HG03103 (cell line): ENCODE measurements around the gene SHOC2.
"Not testable (repeated sequence)": the region's sequence is repeated elsewhere in the genome, so short reads cannot be mapped to it uniquely, and the experiment has no call there.

ENCODE experiments used
- ATAC-seq: cut with Tn5 transposase; IDR thresholded peaks from one replicate; pipeline ENCODE4 v1.9.1; 2021; ENCODE audit warnings: low read depth; ENCODE audit not compliant: unreplicated experiment

Gene SHOC2

DNA sequence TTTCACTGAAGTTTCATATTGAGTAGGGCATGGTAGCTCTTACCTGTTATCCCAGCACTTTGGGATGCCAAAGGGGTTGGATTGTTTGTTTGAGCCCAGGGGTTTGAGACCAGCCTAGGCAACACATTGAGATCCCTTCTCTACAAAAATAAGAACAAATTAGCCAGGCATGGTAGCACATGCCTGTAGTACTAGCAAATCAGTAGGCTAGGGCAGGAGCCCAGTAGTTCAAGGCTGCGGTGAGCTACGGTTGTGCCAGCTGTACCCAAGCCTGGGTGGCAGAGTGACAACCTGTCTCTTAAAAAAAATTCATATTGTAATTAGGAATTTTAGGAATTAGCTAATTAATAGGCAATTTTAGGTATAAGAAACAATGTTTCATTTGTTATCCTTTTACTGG is 18.4 kb upstream of the SHOC2 start:
- no peak for ATAC-seq

DNA sequence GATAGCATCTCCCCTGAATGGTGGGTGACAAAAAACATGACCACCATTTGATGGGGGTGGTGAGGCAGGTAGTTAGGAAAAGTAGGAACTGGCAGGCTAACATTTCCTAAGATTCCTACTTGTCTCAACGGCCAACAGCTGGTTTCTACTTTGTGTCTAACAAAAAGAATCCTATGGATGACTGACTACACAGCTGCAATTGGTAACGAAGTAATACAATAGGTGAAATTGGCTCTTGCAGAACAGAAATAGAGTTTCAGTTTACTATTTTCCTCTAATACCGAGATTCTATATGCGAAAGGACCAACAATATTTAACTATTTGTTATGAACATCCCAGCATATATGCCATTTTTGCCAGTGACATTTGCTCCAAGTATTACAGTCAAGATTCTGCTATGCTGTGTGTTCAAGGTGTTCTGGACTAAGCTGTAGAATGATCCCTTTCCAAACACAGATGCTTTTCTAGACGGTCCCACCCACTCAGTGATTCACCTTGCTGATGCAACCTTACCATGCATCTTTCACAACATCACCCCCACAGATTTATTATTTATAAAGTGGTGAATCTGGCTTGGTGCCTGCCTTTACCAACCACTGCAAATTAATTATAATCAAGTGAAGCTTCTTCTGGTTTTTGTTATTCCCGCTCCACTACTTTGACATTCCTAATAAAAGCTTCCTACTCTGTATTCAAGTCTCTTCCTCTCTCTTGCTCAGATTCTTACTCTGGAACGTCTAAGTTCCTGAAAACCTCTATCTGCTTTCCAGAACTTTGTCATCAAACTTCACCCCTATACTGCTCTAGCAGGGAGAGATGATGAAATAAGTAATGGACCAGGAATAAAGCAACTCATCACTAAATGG is 17.2 kb upstream of the SHOC2 start:
- ATAC-seq, result no peak

DNA sequence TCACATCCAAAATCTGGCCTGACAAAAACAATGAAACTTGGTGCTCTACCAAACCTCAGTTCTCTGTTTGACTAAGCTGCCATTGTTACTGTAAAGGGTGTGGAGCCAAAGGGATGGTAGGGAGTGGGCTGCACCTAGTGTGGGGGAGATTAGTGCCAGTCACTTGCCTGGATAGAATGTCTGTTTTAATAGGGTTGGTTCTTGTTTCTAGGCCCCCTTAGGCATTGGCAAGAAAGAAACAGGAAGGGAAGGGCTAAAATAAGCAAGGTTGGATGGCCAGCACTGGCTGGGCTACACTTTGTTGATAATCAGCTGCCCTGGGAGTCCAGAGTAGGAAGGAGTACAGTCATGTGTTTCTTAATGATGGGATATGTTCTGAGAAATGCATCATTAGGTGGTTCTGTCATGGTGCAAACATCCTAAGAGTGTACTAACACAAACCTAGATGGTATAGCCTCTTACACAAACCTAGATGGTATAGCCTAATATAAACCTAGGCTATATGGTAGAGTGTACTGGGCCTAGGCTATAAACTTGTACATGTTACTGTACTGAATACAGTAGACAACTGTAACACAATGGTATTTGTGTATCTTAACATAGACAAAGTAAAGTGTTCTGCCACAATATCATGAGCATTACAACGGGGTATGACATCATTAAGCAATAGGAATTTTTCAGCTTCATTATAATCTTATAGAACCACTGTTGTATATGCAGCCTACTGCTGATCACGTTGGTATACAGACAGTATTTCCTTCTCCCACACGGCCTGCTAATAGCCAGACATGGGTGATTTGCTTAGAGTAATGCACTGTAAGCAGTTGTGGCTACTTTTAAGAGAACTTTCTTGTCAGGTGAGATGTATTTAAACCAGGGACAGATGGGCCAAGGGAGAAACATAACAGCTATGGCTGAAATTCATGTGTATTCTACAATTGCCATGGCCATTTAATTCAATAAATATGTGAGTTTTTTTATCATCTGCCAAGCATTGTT is 15.8 kb upstream of the SHOC2 start:
- ATAC-seq, result peak; percentile 75

DNA sequence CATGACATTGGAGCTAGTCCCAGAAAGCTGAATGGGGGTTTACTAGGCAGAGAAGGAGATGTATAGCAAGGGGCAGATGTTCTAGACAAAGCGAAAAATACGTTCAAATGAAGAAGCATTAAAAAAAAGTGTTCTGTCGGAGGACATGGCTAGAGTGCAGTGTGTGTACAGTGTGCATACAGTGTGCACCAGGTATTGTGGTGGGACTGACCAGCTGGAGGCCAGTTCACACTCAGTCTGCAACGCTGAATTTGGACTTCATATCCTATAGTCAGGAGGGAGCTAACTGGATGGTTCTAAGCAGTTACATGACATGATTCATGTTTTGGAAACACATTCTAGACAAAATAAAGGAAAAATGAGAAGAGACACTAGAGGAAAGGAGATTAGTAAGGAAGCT is 9.3 kb upstream of the SHOC2 start:
- ATAC-seq, result no peak

DNA sequence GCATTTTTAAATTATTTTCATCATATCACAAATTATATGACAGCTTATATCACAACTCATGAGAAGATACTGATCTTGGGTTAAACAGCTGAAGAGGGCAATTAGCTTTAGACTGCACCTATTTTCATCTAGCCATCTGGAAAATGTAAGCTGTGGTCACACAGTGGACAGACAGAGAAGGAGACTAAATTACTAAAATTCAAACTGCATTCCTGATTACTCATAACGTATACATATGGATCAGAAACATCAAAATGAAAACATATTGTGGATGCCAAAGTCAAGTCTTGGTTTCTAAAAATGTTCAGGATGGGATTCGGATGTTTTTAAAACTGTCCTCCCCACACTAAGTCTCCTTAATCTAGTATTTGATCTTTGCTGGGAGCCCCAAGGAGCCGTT is 7.0 kb upstream of the SHOC2 start:
- no peak for ATAC-seq

DNA sequence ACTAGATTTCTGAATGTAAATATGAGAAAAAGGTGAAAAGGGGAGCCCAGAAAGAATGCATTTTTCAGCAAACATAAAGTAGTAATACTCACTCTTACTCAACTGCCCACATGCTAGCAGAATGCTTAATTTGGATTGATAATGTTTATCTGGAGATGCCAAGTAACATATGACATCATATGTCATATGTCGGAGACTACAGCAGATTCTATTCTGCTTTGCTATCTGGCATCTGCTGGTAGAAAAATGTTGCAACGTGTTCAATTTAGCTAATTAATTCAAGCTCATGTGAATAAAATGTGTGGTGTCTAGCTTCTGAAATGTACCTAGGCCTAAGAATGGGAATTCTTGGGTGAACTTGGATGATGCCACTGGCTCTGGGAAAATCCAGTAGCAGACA is 5.0 kb upstream of the SHOC2 start:
- no peak for ATAC-seq

DNA sequence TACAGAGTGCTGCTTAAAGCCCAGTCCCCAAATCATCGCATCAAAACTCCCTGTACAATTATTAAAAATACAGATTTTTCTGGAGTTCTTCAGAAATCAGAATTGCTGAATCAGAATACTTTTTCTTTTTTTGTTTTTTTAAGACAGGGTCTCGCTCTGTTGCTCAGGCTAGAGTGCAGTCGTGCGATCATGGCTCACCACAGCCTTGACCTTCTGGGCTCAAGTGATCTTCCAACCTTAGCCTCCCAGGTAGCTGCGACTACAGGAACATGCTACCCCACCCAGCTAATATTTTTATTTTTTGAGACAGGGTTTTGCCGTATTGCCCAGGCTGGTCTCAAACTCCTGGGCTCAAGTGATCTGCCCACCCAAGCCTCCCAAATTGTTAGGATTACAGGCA is 4.4 kb upstream of the SHOC2 start:
- no peak for ATAC-seq

DNA sequence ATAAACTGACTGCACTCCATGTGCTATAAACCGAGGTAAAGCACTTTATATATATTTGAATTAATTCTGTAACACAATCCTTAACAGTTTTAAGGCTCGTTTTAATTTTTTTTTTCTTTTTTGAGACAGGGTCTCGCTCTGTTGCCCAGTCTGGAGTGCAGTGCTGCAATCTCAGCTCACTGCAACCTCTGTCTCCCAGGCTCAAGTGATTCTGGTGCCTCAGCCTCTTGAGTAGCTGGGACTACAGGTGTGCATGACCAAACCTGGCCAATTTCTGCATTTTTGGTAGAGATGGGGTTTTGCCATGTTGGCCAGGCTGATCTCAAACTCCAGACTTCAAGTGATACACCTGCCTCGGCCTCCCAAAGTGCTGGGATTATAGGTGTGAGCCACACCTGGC is 3.8 kb upstream of the SHOC2 start:
- ATAC-seq, result not testable (repeated sequence)

DNA sequence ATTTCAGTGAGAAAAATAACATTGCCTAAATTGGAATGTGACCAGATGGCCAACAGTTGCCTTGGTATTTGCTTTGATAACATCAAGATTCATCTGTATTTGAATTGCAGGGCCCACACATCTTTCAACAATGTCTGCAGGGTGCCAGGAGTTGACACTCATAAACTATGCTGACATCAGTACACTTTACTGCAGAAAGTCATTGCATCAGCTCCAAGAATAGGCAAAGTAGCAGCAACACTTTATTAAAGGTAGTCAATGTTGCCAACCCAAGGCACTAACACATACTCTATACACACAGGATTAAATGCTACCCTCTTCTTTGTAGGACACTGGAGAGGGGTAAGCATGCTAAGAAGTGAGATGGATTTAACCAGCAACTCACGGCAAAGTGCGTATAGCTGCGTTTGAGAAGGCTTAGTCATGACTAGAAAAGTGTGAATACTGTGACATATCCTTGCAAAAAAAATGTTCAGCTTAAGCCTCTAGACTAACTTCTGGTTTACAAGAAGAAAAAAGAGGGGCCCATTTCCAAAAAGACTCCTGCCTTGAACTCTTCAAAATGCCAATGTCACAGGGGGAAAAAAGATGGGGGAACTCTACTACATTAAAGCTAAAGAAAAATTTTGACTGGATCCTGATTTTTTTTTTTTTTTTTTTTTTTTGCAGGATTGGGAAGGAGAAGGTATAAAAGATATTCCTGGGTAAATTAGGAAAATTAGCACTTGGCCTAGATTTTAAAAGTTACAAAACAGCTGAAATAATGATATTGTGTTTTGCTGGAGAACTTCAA is 2.7 kb upstream of the SHOC2 start:
- no peak for ATAC-seq

DNA sequence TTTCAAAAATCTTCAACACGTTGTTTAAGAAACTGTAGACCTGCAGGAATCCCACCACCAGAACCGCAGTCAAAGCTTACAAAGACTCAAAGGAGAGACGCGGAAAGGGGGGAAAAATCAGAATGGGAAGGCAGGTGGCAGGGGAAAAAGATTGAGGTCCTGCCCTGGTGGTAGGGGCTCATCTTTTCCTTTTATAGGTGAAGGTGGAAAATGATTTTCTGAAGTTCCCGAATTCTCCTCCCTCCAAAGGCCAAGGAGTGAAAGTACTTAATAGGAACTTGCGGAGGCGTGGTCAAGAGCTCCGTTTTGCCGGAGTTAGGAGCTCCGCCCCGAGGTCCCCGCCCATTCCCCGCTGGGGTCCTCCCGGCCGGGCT is 1.1 kb upstream of the SHOC2 start:
- no peak for ATAC-seq

DNA sequence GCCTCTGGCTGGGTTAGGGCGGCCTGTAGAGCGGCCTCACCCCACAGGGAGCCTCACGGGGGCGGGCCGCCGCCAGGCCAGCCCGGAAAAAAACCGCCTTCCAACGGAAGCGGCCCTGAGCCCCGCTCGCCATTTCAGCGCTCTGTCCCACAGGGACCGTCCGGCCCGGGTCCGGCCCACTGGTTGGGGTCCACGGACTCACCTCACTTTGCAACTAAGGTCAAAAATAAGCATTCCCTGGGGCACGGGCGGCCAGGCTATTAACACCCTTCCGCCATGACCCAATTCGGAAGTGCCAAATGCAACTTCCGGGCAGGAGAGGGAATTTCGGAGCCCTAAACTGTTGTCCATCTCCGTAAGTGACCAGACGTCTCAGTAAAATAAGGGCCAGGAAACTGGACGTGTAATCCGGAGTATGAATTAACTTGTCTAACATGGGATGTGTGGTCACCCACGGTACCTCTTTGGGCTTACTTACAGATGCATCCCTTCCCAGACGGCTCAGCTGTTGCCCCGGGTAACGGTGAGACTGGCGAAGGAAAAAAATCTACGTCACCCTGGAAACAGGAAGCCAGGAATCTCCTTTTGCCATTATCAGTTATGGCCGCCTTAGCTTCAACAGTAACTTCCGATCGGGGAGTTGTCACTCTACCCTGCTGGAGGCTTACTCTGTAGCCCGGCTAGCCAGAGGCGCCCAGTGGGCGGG is 608 bp upstream of the SHOC2 start, which contains the start of gene BBIP1:
Gene BBIP1 (minus strand): TSS at position 538 of the 706 bp plus-strand sequence. CDS start 1,023 bp downstream, outside the sequence.
- ATAC-seq, result peak; percentile 72

DNA sequence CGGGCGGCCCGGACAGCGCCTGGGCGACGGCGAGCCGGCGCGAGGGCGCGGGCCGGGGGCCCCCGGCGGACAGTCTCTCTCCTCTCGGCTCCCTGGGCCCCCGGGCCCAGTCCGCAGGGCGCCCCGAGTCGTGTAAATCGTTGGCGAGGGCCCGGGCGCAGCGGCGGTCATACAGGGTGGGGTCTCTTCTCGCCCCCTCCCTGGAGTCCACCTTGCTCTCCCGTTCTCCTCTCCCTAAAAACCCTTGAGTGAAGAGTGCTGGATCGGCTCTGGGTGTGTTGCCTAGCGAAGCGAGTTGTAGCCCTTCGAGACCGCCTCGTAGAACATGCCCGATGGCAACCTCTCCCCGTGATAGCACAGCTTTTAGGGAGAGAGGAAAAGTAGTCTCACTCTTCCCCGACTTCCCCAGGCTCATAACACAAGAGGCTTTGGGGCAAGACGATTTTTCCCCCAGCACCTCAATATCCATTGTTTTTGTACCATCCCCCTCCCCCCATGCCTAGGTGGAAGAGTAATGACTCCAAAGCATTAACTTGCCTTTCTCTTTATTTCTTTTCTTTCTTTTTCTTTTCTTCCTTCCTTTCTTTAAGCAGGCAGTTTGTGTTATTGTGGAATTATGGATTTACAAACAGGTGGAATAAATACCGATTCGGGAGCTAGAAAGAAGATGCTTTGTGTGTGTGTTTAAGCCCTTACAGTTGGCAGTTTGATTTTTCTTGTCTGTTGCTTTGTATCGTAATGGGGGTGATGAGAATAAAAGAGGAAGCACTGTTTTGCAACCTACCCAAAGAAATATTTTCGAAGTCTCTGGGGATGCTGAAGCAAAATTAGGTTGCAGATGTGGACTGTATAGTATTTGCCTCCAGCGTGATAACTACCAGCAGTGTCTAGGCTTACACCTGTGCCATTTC is 822 bp downstream of the SHOC2 start:
- ATAC-seq, result peak; percentile 32

DNA sequence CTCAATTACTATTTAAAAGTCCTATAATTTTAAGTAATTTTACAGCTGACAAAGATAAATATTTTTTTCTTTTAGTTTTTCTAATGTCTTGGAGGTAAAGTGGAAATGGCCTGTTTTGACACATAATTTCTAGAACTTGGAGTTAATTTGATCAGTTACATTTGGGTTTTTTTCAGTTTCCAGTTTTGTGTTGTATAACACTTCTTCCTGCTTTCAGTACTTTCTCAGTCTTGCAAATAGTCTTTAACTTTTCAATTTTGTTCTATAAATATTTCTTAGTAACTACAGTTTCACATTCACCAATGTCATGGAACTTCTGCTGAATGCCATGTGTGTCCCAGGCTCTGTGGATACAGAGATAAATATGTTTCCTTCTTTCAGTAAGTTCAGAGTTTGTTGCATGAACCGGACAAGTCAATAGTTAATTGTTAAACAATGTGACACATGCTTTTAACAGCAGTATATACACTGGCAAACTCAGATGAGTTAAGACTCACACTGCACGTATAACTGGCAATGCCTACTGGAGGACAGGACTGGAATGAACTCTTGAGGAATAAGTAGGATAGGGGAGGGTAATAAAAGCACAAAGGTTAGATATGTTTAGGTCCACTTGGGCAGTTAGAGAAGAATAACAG is 4.6 kb downstream of the SHOC2 start:
- no peak for ATAC-seq

DNA sequence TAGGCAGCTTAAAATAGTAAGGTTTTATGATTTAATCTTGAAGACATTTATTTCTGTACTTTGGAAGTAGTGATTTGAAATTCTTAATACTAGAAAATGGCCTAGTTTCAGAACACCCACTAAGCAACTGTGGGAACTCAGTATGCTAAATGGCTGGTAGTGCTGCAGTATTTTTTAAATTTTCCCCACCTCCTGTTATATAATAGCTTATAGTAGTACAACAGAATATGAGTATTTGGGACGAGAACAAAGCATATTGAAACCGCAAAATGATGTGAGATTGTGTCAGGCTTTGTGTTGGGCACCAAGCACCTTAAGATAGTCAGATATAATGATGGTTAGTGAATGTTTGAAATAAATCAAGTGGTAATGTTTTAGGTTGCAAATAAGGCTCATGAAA is 8.1 kb downstream of the SHOC2 start:
- ATAC-seq, result no peak

DNA sequence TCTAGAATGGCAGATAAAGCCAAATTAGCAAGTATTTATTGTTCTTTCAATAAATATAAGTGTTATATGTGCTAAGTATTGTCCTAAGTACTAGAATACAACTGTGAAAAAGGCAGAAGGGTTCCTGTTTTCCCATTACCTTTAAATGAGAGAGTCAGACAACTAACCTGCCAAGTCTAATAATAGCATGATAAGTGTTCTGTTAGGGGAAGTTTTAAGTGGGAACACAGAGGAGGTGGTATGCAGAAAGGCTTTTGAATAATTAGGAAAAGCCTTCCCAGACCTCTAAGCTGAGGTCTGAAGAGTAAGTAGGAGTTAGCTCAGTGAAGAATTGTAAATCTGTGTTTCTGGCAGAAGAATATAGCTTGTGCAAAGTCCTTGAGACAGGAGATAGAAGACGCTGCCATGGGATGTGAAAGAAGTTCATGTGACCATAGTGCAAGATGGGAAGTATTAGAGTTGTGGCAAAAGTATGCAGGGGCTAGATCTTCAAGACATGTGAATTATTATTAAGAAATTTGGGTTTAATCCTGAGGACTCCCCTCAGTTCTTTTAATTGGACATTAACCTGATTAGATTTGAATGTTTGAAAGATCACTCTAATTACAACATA is 12.5 kb downstream of the SHOC2 start:
- ATAC-seq, result no peak

DNA sequence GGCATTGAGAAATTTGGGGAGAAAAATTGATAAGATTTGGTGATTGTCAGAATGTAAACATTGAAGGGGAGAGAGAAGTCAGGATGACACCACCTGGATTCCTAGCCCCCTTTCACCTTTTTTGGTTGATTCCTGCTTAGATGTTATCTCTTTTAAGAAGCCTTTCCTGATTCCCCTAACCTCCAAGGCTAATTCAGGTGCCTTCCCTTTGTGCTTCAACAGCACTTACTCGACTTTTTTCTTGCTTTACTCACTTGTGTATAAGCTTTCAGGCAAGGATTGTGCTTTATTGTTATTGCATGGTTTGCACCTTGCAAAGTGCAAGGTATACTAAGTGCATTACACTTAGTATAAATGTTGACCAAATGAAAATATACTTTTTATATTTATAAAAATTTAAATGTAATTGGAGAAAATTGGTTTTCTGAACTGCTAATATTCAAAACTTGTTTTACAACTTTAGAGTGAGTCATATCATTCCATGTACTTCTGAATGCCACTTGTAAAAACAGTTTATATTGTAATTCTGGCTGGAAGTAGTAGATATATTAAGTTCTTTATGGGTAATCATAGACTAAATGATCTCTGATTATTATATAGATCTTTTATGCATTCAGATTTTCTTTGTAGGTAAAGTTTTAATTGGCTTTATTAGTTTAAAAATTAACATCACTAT is 13.2 kb downstream of the SHOC2 start:
- ATAC-seq, result no peak

DNA sequence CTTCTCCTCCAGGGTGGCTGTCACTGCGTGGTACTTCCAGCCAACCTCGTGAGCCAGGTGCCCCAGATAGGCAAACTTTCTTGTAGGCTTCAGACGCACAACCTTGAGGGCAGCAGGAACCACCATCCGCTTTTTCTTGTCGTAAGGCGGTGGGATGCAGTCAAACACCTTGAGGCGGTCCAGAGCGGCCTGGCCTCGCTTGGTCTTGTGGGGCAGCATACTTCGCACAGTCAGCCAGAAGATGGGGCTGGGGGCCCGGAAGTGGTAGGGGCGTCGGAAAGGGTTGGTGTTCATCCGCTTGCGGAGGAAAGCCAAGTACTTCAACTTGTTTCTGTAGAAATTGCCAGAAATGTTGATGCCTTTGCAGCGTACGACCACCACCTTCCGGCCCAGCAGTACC is 17.4 kb downstream of the SHOC2 start:
- no peak for ATAC-seq

DNA sequence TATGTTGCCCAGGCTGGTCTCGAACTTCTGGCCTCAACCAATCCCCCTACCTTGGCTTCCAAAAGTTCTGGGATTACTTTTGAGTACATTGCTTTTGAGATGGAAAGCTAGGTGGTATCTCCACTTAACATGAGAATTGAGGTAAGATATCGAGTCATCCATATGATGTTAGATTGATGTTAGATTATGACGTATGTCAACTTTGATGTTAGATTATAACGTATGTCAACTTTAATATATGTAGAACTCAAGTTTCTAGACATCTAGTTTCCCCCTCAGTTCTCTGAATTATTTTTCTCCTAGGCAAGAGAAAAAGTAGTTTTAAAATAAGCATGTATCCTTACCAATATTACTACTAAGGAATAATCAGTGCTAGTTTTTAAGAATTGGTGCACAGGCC is 20.0 kb downstream of the SHOC2 start:
- no peak for ATAC-seq
